Measurements from ENCODE around the gene SLC48A1. TPM values are rescaled to one million over a fixed set of nuclear protein-coding genes. Genes with fewer than 3 reads are reported as not detected.

Gene SLC48A1
- polyA plus RNA-seq, 3 donors: 9.4 to 19.6 (median 15.8) TPM

GRCh38 chr12:47767216-47767724 is 5.8 kb upstream of the SLC48A1 start:
- intact Hi-C loops (cut with micrococcal nuclease): no loop called here
- H3K4me2 ChIP-seq (replicated peaks; ENCODE audit: extremely low read depth, low read length, poor library complexity, severe bottlenecking): no peak overlapping the region
- H3K79me2 ChIP-seq (ENCODE audit: insufficient read depth, low read length): no peaks in the 10 kb centered on the region
- no peak overlapping the region for H2AFZ ChIP-seq (ENCODE audit: insufficient read depth, low read depth, low read length, poor library complexity, severe bottlenecking)
- H3K27me3 ChIP-seq (ENCODE audit: control insufficient read depth in 2 of 2, insufficient read depth in 2 of 2, low read length in 2 of 2): no peaks in the 10 kb centered on the region
- H3K27me3 Mint-ChIP-seq (ENCODE audit: low read depth in 3 of 3): peaks cover under 1 to 7% (median 6%) of the 10 kb centered on the region in 3 donors
- TF ChIP-seq CTCF (IDR thresholded peaks at IDR 0.05): peak; percentile 77
- no peak overlapping the region for H3K4me3 Mint-ChIP-seq
- H3K9me3 ChIP-seq (replicated peaks in 1 of 2; ENCODE audit: control insufficient read depth in 1 of 2, insufficient read depth in 1 of 2, low read length in 2 of 2): no peaks in the 10 kb centered on the region
- no peak overlapping the region for H3K27ac Mint-ChIP-seq
- H3K27ac ChIP-seq (ENCODE audit: low read depth in 1 of 2, low read length in 2 of 2): no peak overlapping the region
- no peak overlapping the region for H3K9ac ChIP-seq (ENCODE audit: insufficient read depth, low read length, poor library complexity, severe bottlenecking)
- WGBS (ENCODE audit: insufficient coverage): 61% methylated on average over 3 of the region's 4 CpGs
- H3K9me3 Mint-ChIP-seq: no peaks in the 10 kb centered on the region
- no peaks in the 10 kb centered on the region for H3K36me3 ChIP-seq (replicated peaks in 1 of 2; ENCODE audit: control insufficient read depth in 1 of 2, insufficient read depth in 2 of 2, low read length in 2 of 2)
- peak; percentile 43 to 57 (median 57) for DNase-seq
- H3K4me3 ChIP-seq (replicated peaks in 1 of 3; ENCODE audit: low read depth in 2 of 3, low read length in 3 of 3): no peak overlapping the region
- peaks cover 14 to 27% of the 10 kb centered on the region in 2 donors for H3K4me1 ChIP-seq (ENCODE audit: control insufficient read depth in 1 of 2, insufficient read depth in 2 of 2, low read length in 2 of 2)
- H3K36me3 Mint-ChIP-seq: no peaks in the 10 kb centered on the region
- H3K4me1 Mint-ChIP-seq: peaks cover 17% of the 10 kb centered on the region
- H4K20me1 ChIP-seq (ENCODE audit: insufficient read depth, low read length): no peaks in the 10 kb centered on the region

- Histone ChIP-seq H3K9me3 (replicated peaks in 1 of 2; ENCODE audit: control insufficient read depth in 1 of 2, insufficient read depth in 1 of 2, low read length in 2 of 2) (no peaks in the 10 kb centered on the region), H3K36me3 (replicated peaks in 1 of 2; ENCODE audit: control insufficient read depth in 1 of 2, insufficient read depth in 2 of 2, low read length in 2 of 2) (no peaks in the 10 kb centered on the region), H3K27me3 (ENCODE audit: control insufficient read depth in 2 of 2, insufficient read depth in 2 of 2, low read length in 2 of 2) (no peaks in the 10 kb centered on the region), H2AFZ (ENCODE audit: insufficient read depth, low read depth, low read length, poor library complexity, severe bottlenecking) (no peak overlapping the region), H3K4me2 (replicated peaks; ENCODE audit: extremely low read depth, low read length, poor library complexity, severe bottlenecking) (no peak overlapping the region), H3K9ac (ENCODE audit: insufficient read depth, low read length, poor library complexity, severe bottlenecking) (no peak overlapping the region), H3K4me3 (replicated peaks in 1 of 3; ENCODE audit: low read depth in 2 of 3, low read length in 3 of 3) (no peak overlapping the region), H3K79me2 (ENCODE audit: insufficient read depth, low read length) (no peaks in the 10 kb centered on the region), H4K20me1 (ENCODE audit: insufficient read depth, low read length) (no peaks in the 10 kb centered on the region), H3K4me1 (ENCODE audit: control insufficient read depth in 1 of 2, insufficient read depth in 2 of 2, low read length in 2 of 2) (peaks cover 19 to 30% of the 10 kb centered on the region in 2 donors), H3K27ac (ENCODE audit: low read depth in 1 of 2, low read length in 2 of 2) (no peak overlapping the region)
- 100% methylated on average over 2 of the region's 2 CpGs for WGBS (ENCODE audit: insufficient coverage)
- Mint-ChIP-seq H3K4me1 (peaks cover 21% of the 10 kb centered on the region), H3K36me3 (no peaks in the 10 kb centered on the region), H3K9me3 (no peaks in the 10 kb centered on the region), H3K27me3 (ENCODE audit: low read depth in 3 of 3) (peaks cover 2 to 10% (median 5%) of the 10 kb centered on the region in 3 donors), H3K27ac (no peak overlapping the region), H3K4me3 (no peak overlapping the region)
- intact Hi-C loops (cut with micrococcal nuclease): no loop called here
- TF ChIP-seq CTCF (IDR thresholded peaks at IDR 0.05): no peak
- no peak for DNase-seq
These were observed 4.7 kb upstream of the SLC48A1 start for GRCh38 chr12:47768323-47768811.

All from CD14-positive monocyte (primary cell).